IMR-90 (cell line): ENCODE measurements around the gene TIMM17B.

ENCODE experiments used
- BHLHE40 ChIP-seq: fragments of 150-350 bp; IDR thresholded peaks from 2 replicates; pipeline ENCODE4 v1.6.1; 2016; ENCODE audit warnings: mild to moderate bottlenecking, low read depth, low read length
- CEBPB ChIP-seq: IDR thresholded peaks from 2 replicates; pipeline ENCODE4 v1.6.1; 2012; ENCODE audit warnings: low read depth, low read length, improper control_type of control experiment
- CHD1 ChIP-seq: IDR thresholded peaks from 2 replicates; pipeline ENCODE4 v1.6.1; 2012; ENCODE audit warnings: low read depth, low read length, improper control_type of control experiment
- MAFK ChIP-seq: IDR thresholded peaks from 2 replicates; pipeline ENCODE4 v1.6.1; 2012; ENCODE audit warnings: low read depth, low read length, improper control_type of control experiment
- MAZ ChIP-seq: IDR thresholded peaks from 2 replicates; pipeline ENCODE4 v1.6.1; 2012; ENCODE audit warnings: low read depth, mild to moderate bottlenecking, low read length, improper control_type of control experiment, moderate library complexity, borderline replicate concordance
- MXI1 ChIP-seq: IDR thresholded peaks from 2 replicates; pipeline ENCODE4 v1.6.1; 2012; ENCODE audit warnings: low read depth, mild to moderate bottlenecking, low read length, moderate library complexity, borderline replicate concordance
- POLR2A ChIP-seq: IDR thresholded peaks from 2 replicates; pipeline ENCODE4 v1.6.1; 2012; ENCODE audit warnings: mild to moderate bottlenecking, low read depth, low read length
- RAD21 ChIP-seq: IDR thresholded peaks from 2 replicates; pipeline ENCODE4 v1.6.1; 2012; ENCODE audit warnings: low read length, improper control_type of control experiment
- RCOR1 ChIP-seq: IDR thresholded peaks from 2 replicates; pipeline ENCODE4 v1.6.1; 2012; ENCODE audit warnings: mild to moderate bottlenecking, low read length, improper control_type of control experiment; ENCODE audit not compliant: insufficient replicate concordance
- RFX5 ChIP-seq: IDR thresholded peaks from 2 replicates; pipeline ENCODE4 v1.8.0; 2012; ENCODE audit warnings: low read depth, mild to moderate bottlenecking, low read length, moderate library complexity
- SMC3 ChIP-seq: fragments of 150-350 bp; IDR thresholded peaks from 2 replicates; pipeline ENCODE4 v1.6.1; 2016; ENCODE audit warnings: low read depth, mild to moderate bottlenecking, antibody characterized with exemption, low read length, moderate library complexity
- TF ChIP-seq, protein P1 (sequence below): conservative IDR thresholded peaks from 2 replicates; pipeline ENCODE4 v1.5.1; 2012; ENCODE audit warnings: mild to moderate bottlenecking, low read depth, low read length, improper control_type of control experiment
- TF ChIP-seq, protein P2 (sequence below): fragments of 150-350 bp; IDR thresholded peaks from 2 replicates; pipeline ENCODE4 v1.6.1; 2016; ENCODE audit warnings: low read depth, mild to moderate bottlenecking, low read length, moderate library complexity, borderline replicate concordance
- TF ChIP-seq, protein P3 (sequence below): fragments of 150-350 bp; IDR thresholded peaks from 2 replicates; pipeline ENCODE4 v1.6.1; 2017; ENCODE audit warnings: mild to moderate bottlenecking, antibody characterized with exemption, low read length, low read depth

DNA sequence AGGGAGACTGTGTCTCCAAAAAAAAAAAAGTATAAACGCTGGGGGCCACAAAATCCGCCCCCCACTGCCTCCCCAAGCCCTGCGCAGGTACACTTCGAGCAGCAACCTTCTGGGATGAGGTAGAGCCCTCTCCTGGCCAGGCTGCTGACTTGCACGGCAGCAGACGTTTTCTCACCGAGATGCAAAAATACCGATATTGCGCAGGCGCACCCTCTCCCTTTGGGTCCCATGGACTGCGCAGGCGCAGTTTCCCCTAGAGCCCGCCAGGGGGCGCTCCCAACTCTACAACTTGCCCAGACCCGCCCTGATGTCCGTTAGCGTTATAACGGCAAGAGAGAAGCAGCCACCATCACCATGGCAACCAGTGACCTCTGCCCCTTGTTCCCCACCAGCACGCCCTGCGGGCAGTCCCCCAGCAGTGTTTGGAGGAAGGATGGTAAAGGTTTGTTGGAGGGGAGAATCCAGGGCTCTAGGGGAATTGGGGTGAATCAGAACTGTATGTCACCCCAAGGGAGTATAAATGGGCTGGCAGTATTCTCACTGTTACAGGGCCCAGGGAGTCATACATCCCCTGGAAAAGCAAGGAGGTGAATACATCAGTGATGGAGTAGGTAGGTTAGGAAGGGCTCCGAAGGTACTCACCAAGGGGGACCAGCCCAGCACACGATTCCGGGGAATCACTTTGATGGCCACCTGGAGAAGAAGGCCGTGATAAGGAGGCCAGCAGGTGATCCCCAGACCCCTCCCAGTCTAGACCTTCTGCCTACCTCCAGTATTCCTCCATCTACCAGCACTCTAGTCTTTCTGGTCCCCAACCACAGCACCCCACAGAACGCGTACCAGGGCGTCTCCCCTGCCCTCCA is 19.8 kb upstream of the TIMM17B start:
- no peak for TF ChIP-seq MXI1
- no peak for TF ChIP-seq CEBPB
- TF ChIP-seq, protein P1, sequence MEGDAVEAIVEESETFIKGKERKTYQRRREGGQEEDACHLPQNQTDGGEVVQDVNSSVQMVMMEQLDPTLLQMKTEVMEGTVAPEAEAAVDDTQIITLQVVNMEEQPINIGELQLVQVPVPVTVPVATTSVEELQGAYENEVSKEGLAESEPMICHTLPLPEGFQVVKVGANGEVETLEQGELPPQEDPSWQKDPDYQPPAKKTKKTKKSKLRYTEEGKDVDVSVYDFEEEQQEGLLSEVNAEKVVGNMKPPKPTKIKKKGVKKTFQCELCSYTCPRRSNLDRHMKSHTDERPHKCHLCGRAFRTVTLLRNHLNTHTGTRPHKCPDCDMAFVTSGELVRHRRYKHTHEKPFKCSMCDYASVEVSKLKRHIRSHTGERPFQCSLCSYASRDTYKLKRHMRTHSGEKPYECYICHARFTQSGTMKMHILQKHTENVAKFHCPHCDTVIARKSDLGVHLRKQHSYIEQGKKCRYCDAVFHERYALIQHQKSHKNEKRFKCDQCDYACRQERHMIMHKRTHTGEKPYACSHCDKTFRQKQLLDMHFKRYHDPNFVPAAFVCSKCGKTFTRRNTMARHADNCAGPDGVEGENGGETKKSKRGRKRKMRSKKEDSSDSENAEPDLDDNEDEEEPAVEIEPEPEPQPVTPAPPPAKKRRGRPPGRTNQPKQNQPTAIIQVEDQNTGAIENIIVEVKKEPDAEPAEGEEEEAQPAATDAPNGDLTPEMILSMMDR = peak; percentile 91
- no peak for TF ChIP-seq POLR2A
- TF ChIP-seq, protein P2, sequence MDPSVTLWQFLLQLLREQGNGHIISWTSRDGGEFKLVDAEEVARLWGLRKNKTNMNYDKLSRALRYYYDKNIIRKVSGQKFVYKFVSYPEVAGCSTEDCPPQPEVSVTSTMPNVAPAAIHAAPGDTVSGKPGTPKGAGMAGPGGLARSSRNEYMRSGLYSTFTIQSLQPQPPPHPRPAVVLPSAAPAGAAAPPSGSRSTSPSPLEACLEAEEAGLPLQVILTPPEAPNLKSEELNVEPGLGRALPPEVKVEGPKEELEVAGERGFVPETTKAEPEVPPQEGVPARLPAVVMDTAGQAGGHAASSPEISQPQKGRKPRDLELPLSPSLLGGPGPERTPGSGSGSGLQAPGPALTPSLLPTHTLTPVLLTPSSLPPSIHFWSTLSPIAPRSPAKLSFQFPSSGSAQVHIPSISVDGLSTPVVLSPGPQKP = no peak
- TF ChIP-seq RFX5 = no peak
- TF ChIP-seq, protein P3, sequence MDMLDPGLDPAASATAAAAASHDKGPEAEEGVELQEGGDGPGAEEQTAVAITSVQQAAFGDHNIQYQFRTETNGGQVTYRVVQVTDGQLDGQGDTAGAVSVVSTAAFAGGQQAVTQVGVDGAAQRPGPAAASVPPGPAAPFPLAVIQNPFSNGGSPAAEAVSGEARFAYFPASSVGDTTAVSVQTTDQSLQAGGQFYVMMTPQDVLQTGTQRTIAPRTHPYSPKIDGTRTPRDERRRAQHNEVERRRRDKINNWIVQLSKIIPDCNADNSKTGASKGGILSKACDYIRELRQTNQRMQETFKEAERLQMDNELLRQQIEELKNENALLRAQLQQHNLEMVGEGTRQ = no peak
- TF ChIP-seq RAD21 = peak; percentile 46
- TF ChIP-seq RCOR1 = no peak
- TF ChIP-seq BHLHE40 = no peak
- TF ChIP-seq SMC3 = peak; percentile 43
- TF ChIP-seq MAFK = no peak
- TF ChIP-seq MAZ = no peak
- TF ChIP-seq CHD1 = no peak
